ENCODE data around the gene ASPM.
"Not testable (repeated sequence)": the region's sequence is repeated elsewhere in the genome, so short reads cannot be mapped to it uniquely, and the experiment has no call there.

Gene ASPM

DNA sequence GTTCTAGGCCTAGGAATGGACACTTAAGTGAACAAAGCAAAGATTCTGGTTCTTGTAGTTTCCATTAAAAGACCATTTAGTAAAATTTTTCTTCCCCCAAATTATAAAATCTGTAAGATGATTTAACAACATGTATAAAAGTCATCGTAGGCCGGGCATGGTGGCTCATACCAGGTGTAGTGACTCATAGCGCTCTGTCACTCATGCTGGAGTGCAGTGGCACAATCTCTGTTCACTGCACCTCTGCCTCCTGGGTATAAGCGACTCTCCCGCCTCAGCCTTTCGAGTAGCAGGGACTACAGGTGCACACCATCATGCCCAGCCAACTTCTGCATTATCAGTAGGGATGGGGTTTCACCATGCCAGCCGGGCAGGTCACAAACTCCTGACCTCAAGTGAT is 9.1 kb downstream of the ASPM start:
- no peak overlapping the region for H3K9ac ChIP-seq (ENCODE audit: low read length)
- H3K4me3 ChIP-seq (ENCODE audit: low read length), result no peak overlapping the region
- H3K4me1 ChIP-seq (ENCODE audit: control insufficient read depth, insufficient read depth, low read length), result no peaks in the 10 kb centered on the region

DNA sequence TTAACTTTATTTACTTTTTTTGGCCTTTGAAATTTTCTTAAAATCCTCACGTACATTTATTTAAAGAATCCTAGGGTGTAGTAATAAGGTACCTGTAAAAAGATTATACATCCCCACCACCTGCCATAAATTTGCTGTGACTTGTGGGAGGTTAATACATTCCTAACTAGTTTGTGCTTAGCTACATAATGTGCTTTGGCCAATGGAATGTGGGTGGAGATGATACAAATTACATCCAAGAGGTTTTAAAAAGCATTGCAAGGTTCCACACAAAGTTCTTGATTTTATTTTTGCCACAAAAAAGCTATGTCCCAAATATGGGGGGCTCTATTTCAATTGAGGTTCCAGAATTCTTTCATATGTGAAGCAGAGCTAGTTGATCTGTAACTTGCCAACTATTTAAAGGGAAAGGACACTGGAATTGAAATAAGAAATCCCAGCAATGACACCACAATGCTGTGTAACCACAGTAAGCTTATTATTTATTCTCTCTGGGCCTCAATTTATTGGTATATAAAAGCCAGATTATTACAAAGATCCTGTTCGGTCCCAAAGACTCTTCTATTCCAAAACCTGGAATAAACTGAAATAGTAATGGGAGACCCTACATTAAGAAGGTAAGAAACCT is 15.7 kb downstream of the ASPM start:
- H3K9ac ChIP-seq (ENCODE audit: low read length), result no peak overlapping the region
- no peaks in the 10 kb centered on the region for H3K36me3 ChIP-seq (ENCODE audit: control insufficient read depth, insufficient read depth, low read length)

More for the DNA sequence above, 9.1 kb downstream of the ASPM start:
- H3K36me3 ChIP-seq (ENCODE audit: control insufficient read depth, insufficient read depth, low read length), result no peaks in the 10 kb centered on the region
- H3K27me3 ChIP-seq (ENCODE audit: control insufficient read depth, insufficient read depth, low read length), result no peaks in the 10 kb centered on the region
- no peak overlapping the region for H3K27ac ChIP-seq (ENCODE audit: low read depth, low read length)

DNA sequence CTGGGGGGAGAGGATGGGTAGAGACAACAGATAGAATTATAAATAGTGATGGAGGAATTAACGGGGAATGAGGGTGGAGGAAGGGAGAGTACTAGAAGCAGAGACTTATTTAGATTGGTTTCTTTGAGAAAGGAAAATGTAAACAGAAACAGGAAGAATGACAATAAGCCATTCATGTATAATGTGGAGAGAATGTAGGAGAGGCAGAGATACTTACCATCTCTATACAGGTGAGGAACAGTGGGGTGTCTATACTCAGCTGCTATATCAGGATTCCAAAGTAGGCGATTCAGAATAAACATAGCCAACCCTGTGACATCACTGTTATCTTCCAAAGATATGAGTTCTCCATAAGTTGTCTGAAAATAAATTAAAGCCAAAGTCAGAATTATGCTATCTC is 16.8 kb downstream of the ASPM start:
- Histone ChIP-seq H3K4me3 (ENCODE audit: low read length) (no peak overlapping the region), H3K4me1 (ENCODE audit: control insufficient read depth, insufficient read depth, low read length) (no peaks in the 10 kb centered on the region), H3K27me3 (ENCODE audit: control insufficient read depth, insufficient read depth, low read length) (no peaks in the 10 kb centered on the region), H3K9ac (ENCODE audit: low read length) (no peak overlapping the region), H3K36me3 (ENCODE audit: control insufficient read depth, insufficient read depth, low read length) (no peaks in the 10 kb centered on the region), H3K27ac (ENCODE audit: low read depth, low read length) (no peak overlapping the region)

More for the DNA sequence above, 15.7 kb downstream of the ASPM start:
- Histone ChIP-seq H3K4me1 (ENCODE audit: control insufficient read depth, insufficient read depth, low read length) (no peaks in the 10 kb centered on the region), H3K27ac (ENCODE audit: low read depth, low read length) (no peak overlapping the region), H3K4me3 (ENCODE audit: low read length) (no peak overlapping the region), H3K27me3 (ENCODE audit: control insufficient read depth, insufficient read depth, low read length) (no peaks in the 10 kb centered on the region)

DNA sequence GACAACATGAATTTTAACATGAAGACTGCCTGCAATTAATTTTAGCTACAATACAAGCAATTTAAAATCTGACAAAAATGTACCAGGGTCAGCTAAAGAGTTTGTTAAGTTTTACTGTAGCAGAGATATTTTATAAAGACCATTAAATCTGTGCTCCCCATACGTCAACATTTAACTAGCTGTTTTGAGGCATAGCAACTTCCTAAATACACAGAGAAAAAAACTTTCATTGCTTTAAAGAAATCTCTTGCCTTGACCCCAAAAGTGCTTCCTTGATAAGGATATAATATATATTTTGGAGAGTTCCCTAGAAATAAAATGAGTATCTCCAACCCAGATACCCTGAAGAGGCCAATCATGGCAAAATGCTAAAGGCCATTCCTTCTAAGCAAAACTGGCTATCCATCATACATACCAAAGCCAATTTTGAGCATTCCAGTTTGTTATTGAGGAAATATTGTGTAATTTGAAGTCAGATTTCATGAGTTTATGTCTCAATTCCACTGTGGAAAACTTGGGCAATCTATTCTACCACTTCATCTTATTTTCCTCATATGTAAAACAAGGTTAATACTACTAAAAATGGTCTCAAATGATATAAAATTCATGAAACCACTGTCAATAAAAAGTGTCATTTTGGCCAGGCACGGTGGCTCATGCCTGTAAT is 19.1 kb downstream of the ASPM start:
- no peaks in the 10 kb centered on the region for H3K4me1 ChIP-seq (ENCODE audit: control insufficient read depth, insufficient read depth, low read length)
- H3K36me3 ChIP-seq (ENCODE audit: control insufficient read depth, insufficient read depth, low read length), result no peaks in the 10 kb centered on the region
- H3K27ac ChIP-seq (ENCODE audit: low read depth, low read length), result no peak overlapping the region
- H3K4me3 ChIP-seq (ENCODE audit: low read length), result no peak overlapping the region
- H3K27me3 ChIP-seq (ENCODE audit: control insufficient read depth, insufficient read depth, low read length), result no peaks in the 10 kb centered on the region
- H3K9ac ChIP-seq (ENCODE audit: low read length), result no peak overlapping the region

DNA sequence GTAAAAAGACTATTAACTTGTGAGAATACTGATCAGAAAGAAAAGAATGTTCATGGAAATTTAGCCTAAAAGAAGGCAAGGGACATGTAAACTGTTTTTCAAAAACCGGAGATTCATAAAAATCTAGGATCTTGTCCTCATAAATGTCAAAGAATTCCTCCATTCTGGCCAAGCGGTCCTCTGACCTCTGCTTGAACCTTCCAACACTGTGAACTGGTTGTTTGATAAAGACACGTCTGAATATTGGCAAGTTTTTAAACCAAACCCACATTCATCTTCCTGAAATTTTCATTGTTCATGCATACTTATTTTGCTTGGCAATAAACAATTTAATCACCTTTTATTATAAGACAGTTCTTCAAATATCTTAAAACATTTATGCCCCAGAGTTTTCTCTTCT is 19.8 kb downstream of the ASPM start:
- Histone ChIP-seq H3K4me3 (ENCODE audit: low read length) (no peak overlapping the region), H3K36me3 (ENCODE audit: control insufficient read depth, insufficient read depth, low read length) (no peaks in the 10 kb centered on the region), H3K4me1 (ENCODE audit: control insufficient read depth, insufficient read depth, low read length) (no peaks in the 10 kb centered on the region), H3K9ac (ENCODE audit: low read length) (no peak overlapping the region), H3K27ac (ENCODE audit: low read depth, low read length) (no peak overlapping the region), H3K27me3 (ENCODE audit: control insufficient read depth, insufficient read depth, low read length) (no peaks in the 10 kb centered on the region)

DNA sequence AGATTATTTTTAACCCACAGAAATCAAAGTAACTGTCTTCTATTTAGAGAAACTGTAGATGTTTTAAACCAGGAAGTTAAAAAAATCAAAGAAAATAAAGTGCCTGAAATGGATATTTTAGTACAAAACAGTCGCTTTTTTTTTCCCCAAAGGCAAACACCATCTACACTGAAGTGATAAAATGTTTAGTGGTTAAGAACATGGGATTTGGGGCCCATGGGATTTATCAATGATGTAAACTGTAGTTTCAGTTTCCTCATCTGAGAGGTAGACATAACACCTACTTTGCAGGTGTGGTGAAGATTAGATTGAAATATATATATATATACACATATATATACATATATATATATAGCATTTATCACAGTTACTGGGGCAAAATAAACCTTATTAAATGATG is 22.1 kb downstream of the ASPM start:
- H3K36me3 ChIP-seq (ENCODE audit: control insufficient read depth, insufficient read depth, low read length), result no peaks in the 10 kb centered on the region
- no peak overlapping the region for H3K27ac ChIP-seq (ENCODE audit: low read depth, low read length)
- H3K27me3 ChIP-seq (ENCODE audit: control insufficient read depth, insufficient read depth, low read length), result no peaks in the 10 kb centered on the region
- H3K9ac ChIP-seq (ENCODE audit: low read length), result no peak overlapping the region
- no peak overlapping the region for H3K4me3 ChIP-seq (ENCODE audit: low read length)
- no peaks in the 10 kb centered on the region for H3K4me1 ChIP-seq (ENCODE audit: control insufficient read depth, insufficient read depth, low read length)

DNA sequence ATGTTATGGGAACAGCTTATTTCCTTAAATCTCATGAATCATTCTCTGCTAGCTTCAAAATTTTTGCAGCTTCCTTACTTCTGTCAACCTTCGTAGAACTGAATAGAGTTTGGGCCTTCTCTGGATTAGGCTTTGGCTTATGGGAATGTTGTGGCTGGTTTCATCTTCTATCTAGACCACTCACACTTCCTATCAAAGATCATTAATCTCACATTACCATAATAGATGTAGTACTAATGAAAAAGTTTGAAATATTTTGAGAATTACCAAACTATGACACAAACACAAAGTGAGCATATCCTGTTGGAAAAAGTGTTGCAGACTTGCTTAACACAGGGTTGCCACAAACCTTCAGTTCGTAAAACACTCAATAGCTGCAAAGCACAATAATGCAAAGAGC is 30.3 kb downstream of the ASPM start:
- no peaks in the 10 kb centered on the region for H3K36me3 ChIP-seq (ENCODE audit: control insufficient read depth, insufficient read depth, low read length)
- H3K9ac ChIP-seq (ENCODE audit: low read length), result no peak overlapping the region
- H3K27me3 ChIP-seq (ENCODE audit: control insufficient read depth, insufficient read depth, low read length), result no peaks in the 10 kb centered on the region
- no peak overlapping the region for H3K27ac ChIP-seq (ENCODE audit: low read depth, low read length)
- no peaks in the 10 kb centered on the region for H3K4me1 ChIP-seq (ENCODE audit: control insufficient read depth, insufficient read depth, low read length)
- H3K4me3 ChIP-seq (ENCODE audit: low read length), result no peak overlapping the region

DNA sequence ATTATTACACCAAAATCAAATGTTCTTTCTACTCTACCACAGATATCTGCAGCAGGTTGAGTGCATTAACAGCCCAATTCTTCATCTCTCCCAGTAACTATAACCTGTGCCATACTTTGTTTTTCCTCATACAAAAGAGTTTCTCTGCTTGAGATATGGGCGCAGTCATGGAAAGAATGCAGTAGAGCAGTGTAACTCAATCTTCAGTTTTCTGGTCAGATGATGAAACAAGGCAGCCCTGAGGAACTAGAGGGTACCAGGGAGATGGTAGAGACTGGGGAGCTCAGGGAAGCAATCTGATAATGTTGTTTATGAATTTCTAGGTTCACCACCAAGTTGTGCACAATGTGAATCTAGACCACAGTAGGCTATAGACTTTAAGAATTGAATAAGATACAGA is 39.6 kb downstream of the ASPM start:
- Histone ChIP-seq H3K36me3 (ENCODE audit: control insufficient read depth, insufficient read depth, low read length) (no peaks in the 10 kb centered on the region), H3K27me3 (ENCODE audit: control insufficient read depth, insufficient read depth, low read length) (no peaks in the 10 kb centered on the region), H3K9ac (ENCODE audit: low read length) (no peak overlapping the region), H3K4me1 (ENCODE audit: control insufficient read depth, insufficient read depth, low read length) (no peaks in the 10 kb centered on the region), H3K27ac (ENCODE audit: low read depth, low read length) (no peak overlapping the region), H3K4me3 (ENCODE audit: low read length) (no peak overlapping the region)

DNA sequence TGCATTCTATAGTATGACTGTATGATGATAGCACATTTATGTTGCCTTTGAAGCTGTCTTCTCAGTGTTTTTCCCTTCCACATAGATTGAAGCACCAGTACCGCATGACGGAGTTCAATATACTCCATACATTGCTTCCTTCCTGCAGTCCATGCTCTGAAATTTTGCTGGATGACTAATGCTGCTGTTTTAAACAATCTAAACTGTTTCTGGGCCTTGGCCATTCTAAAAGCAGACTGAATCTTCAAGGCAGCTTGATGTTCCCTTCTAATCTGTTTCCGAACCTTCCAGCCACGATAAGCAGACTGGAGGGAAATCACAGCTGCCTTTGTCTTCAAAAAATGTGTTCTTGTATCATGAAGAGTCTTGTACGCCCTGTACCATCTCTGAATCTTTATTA is 43.2 kb downstream of the ASPM start:
- Histone ChIP-seq H3K36me3 (ENCODE audit: control insufficient read depth, insufficient read depth, low read length) (no peaks in the 10 kb centered on the region), H3K9ac (ENCODE audit: low read length) (no peak overlapping the region), H3K4me3 (ENCODE audit: low read length) (no peak overlapping the region), H3K4me1 (ENCODE audit: control insufficient read depth, insufficient read depth, low read length) (no peaks in the 10 kb centered on the region), H3K27me3 (ENCODE audit: control insufficient read depth, insufficient read depth, low read length) (no peaks in the 10 kb centered on the region), H3K27ac (ENCODE audit: low read depth, low read length) (no peak overlapping the region)

DNA sequence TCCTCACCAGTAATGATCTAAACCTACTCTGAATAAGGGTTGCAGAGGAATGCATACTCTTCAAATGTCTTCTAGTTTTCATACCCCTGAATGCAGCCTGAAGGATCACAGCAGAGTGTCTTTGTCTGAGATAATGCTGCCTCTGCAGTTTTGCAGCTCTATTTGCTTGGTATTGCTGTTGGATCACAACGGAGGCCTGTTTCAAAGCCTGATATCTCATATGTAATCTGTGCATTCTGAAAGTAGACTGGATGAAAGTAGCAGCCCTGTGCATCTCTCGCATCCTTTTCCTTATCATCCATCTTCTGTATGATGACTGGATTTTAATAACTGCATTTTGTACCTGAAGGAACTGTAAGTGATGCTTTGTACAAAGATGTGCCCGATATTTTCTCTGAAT is 44.5 kb downstream of the ASPM start:
- Histone ChIP-seq H3K27me3 (ENCODE audit: control insufficient read depth, insufficient read depth, low read length) (no peaks in the 10 kb centered on the region), H3K27ac (ENCODE audit: low read depth, low read length) (no peak overlapping the region), H3K4me3 (ENCODE audit: low read length) (no peak overlapping the region), H3K36me3 (ENCODE audit: control insufficient read depth, insufficient read depth, low read length) (no peaks in the 10 kb centered on the region), H3K9ac (ENCODE audit: low read length) (no peak overlapping the region), H3K4me1 (ENCODE audit: control insufficient read depth, insufficient read depth, low read length) (no peaks in the 10 kb centered on the region)

DNA sequence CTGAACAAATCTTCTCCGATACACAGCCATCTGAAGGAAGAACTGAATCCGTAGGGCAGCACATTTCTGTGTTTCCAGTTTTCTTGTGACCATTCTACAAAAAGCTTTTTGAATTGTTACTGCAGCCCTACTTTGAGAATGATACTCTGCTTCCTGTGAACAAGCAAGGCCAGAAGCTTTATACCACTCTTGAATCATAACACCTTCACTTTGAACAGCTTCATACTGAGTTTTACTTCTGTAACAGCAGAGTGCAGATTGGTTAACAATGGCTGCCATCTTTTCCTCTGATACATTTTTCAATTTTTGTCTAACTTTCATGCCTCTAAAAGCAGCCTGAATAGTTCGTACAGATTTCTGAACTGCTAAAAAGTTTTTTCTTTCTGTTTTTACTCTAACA is 45.8 kb downstream of the ASPM start:
- Histone ChIP-seq H3K27ac (ENCODE audit: low read depth, low read length) (no peak overlapping the region), H3K27me3 (ENCODE audit: control insufficient read depth, insufficient read depth, low read length) (no peaks in the 10 kb centered on the region), H3K4me3 (ENCODE audit: low read length) (no peak overlapping the region), H3K9ac (ENCODE audit: low read length) (no peak overlapping the region), H3K4me1 (ENCODE audit: control insufficient read depth, insufficient read depth, low read length) (no peaks in the 10 kb centered on the region), H3K36me3 (ENCODE audit: control insufficient read depth, insufficient read depth, low read length) (no peaks in the 10 kb centered on the region)

DNA sequence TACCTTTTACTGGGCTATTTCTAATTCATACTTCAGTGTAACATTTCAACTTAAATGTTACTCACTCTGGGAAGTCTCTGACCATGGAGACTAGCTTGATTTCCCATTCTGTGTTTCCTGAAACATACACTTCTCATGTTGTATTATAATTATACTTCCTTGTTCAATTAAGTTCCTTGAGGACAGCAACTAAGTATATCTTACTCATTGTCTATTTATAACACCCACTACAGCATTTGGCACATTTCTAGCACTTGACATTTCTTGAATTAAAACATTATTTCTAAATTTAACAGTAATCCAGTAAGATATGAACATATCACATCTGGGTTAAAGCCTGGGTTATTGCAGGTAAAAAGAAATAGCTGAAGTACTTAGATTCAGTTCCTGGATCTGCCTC is 47.0 kb downstream of the ASPM start:
- no peaks in the 10 kb centered on the region for H3K4me1 ChIP-seq (ENCODE audit: control insufficient read depth, insufficient read depth, low read length)
- H3K36me3 ChIP-seq (ENCODE audit: control insufficient read depth, insufficient read depth, low read length), result no peaks in the 10 kb centered on the region
- no peak overlapping the region for H3K4me3 ChIP-seq (ENCODE audit: low read length)
- no peaks in the 10 kb centered on the region for H3K27me3 ChIP-seq (ENCODE audit: control insufficient read depth, insufficient read depth, low read length)
- H3K9ac ChIP-seq (ENCODE audit: low read length), result no peak overlapping the region
- H3K27ac ChIP-seq (ENCODE audit: low read depth, low read length), result no peak overlapping the region

DNA sequence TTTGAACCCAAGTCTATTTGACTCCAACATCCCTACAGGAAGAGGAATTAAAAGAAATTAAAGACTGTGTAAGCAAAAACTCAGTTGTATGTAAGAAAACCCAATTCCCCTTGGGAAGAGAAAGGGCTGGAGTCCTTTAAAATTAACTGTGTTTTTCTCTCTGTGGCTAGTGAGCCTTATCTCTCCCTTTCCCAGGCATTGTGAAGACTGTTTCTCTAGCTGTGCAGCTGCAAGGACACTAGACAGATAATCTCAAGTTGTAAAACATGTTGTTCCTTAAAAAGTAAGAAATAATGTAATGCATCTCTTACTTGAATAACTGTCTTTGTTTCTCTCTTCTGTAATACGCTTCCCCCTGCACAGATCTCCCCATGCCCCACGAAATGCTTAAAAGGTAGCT is 49.5 kb downstream of the ASPM start:
- not testable (repeated sequence) for H3K4me3 ChIP-seq (ENCODE audit: low read length); H3K27me3 ChIP-seq (ENCODE audit: control insufficient read depth, insufficient read depth, low read length); H3K4me1 ChIP-seq (ENCODE audit: control insufficient read depth, insufficient read depth, low read length); H3K9ac ChIP-seq (ENCODE audit: low read length); H3K27ac ChIP-seq (ENCODE audit: low read depth, low read length); H3K36me3 ChIP-seq (ENCODE audit: control insufficient read depth, insufficient read depth, low read length)

Measured in rectal smooth muscle tissue (tissue), 1 donor.